Upper lobe of right lung (tissue), 1 donor: ENCODE data around the gene TSHR. TPM values are rescaled to one million over a fixed set of nuclear protein-coding genes. Genes with fewer than 3 reads are reported as not detected.

Experiments
- ATAC-seq: fragments of 200-7000 bp; cut with Tn5 transposase; one replicate; pipeline ENCODE4 v1.9.1; 2020; ENCODE audit warnings: mild to moderate bottlenecking, moderate library complexity
- DNase-seq: peaks from one replicate; pipeline ENCODE4 v3.0.0-alpha.2; 2020
- H3K27ac ChIP-seq: fragments of 200-600 bp; one replicate; pipeline ENCODE4 v1.8.0; 2022
- H3K27me3 ChIP-seq: fragments of 200-600 bp; one replicate; pipeline ENCODE4 v1.8.0; 2022; ENCODE audit warnings: mild to moderate bottlenecking
- H3K36me3 ChIP-seq: fragments of 200-600 bp; one replicate; pipeline ENCODE4 v1.8.0; 2022
- H3K4me1 ChIP-seq: fragments of 200-600 bp; one replicate; pipeline ENCODE4 v1.8.0; 2022
- H3K4me3 ChIP-seq: fragments of 200-600 bp; one replicate; pipeline ENCODE4 v1.8.0; 2022; ENCODE audit warnings: mild to moderate bottlenecking
- H3K9me3 ChIP-seq: fragments of 200-600 bp; one replicate; pipeline ENCODE4 v1.8.0; 2022
- CTCF ChIP-seq: fragments of 200-600 bp; IDR thresholded peaks from one replicate; pipeline ENCODE4 v1.8.0; 2022; ENCODE audit warnings: antibody characterized with exemption
- intact Hi-C: fragments of 100-400 bp; cut with DNase I; formaldehyde crosslinking; loops from one replicate; pipeline ENCODE4 v1.11.0; 2022
- total RNA-seq: library from RNA; stranded (reverse); fragmentation: NEBNext Ultra II Directional; extraction: Animal tissue kit (Norgen Biotek cat#: 25700); gene quantifications from one replicate; pipeline ENCODE4 v1.2.1, GENCODE V29; 2021
- donor health status: DM: no; HTN: yes; CAD: no; lungs with severe emphysema.

TSHR gene
- total RNA-seq, 1 donor from 2014 or later = not detected

DNA sequence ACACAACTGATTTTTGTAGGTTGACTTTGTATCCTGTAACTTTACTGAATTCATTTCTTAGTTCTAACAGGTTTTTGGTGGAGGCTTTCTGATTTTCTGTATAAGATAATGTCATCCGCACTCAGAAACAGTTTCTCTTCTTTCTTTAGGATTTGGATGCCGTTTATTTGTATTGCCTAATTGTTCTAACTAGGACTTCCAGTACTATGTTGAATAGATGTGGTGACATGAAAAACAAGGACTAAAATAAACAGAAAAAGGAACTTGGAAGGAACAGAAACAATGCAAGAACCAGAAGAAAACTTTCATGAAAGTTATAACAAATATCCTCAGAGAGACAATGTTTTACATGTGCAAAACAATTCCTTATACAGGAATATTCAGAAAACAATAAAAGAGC, 165.1 kb downstream of the TSHR start:
- H3K4me1 ChIP-seq = no peaks in the 10 kb centered on the region
- ATAC-seq = no peak
- no peaks in the 10 kb centered on the region for H3K36me3 ChIP-seq
- DNase-seq = no peak
- no peak overlapping the region for H3K4me3 ChIP-seq
- H3K9me3 ChIP-seq = no peaks in the 10 kb centered on the region
- no peaks in the 10 kb centered on the region for H3K27me3 ChIP-seq
- intact Hi-C loops = no loop called here
- no peak for TF ChIP-seq CTCF
- no peak overlapping the region for H3K27ac ChIP-seq

GRCh38 chr14:81122326-81122725, 166.9 kb downstream of the TSHR start:
- Histone ChIP-seq H3K27me3 (no peaks in the 10 kb centered on the region), H3K4me3 (no peak overlapping the region), H3K4me1 (no peaks in the 10 kb centered on the region), H3K9me3 (no peaks in the 10 kb centered on the region), H3K27ac (no peak overlapping the region), H3K36me3 (no peaks in the 10 kb centered on the region)
- intact Hi-C loops = no loop called here
- ATAC-seq = no peak
- no peak for DNase-seq
- no peak for TF ChIP-seq CTCF

DNA sequence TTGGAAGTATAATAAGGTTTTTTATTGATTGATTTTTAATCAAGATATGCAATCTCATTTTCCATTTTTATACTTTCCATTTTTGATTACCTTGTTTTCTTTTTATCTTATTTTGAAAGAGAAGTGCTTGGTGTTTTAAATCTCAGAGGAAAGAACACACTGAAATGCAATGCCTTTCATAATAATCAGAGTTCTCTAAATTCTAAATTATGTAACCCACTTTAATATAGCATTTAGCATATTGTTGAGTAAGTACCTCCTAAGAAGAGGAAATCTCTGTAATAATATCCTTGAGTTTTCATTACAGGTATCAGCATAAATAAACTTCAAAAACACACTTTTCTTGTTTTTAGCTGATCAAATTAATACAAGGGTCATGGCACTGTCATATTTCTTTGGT, 168.4 kb downstream of the TSHR start:
- no peak for ATAC-seq
- no peaks in the 10 kb centered on the region for H3K36me3 ChIP-seq

DNA sequence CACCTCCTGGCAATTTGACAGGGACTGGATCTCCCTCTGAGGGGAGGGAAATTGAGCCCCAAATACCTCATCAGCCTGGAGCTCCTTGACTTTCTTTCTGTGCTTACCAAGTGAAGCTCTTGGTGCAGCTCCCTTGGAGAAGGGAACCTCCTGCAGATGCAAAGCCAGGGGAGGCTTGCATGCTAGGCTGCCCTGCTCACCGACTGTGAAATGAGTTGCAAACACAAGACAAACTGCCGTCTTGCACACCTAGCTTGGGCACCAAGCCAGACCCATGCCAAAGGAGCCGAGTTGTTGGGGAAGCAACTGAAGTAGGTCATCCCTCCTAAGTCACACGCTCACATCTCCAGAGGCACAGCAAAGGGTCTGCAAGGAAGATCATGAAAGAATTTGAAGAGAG, 170.1 kb downstream of the TSHR start:
- TF ChIP-seq CTCF = no peak
- no peak for ATAC-seq
- H3K9me3 ChIP-seq = no peaks in the 10 kb centered on the region
- H3K27me3 ChIP-seq = no peaks in the 10 kb centered on the region
- no peaks in the 10 kb centered on the region for H3K4me1 ChIP-seq
- H3K36me3 ChIP-seq = no peaks in the 10 kb centered on the region
- H3K4me3 ChIP-seq = no peak overlapping the region
- DNase-seq = no peak
- intact Hi-C loops = no loop called here
- no peak overlapping the region for H3K27ac ChIP-seq

More for the DNA sequence above, 168.4 kb downstream of the TSHR start:
- no peak for TF ChIP-seq CTCF
- Histone ChIP-seq H3K27me3 (no peaks in the 10 kb centered on the region), H3K4me3 (no peak overlapping the region), H3K4me1 (no peaks in the 10 kb centered on the region), H3K27ac (no peak overlapping the region), H3K9me3 (no peaks in the 10 kb centered on the region)
- DNase-seq = no peak
- intact Hi-C loops = no loop called here

GRCh38 chr14:81127785-81128184, 172.4 kb downstream of the TSHR start:
- Histone ChIP-seq H3K9me3 (no peaks in the 10 kb centered on the region), H3K4me1 (no peaks in the 10 kb centered on the region), H3K4me3 (no peak overlapping the region), H3K27ac (no peak overlapping the region), H3K36me3 (no peaks in the 10 kb centered on the region), H3K27me3 (no peaks in the 10 kb centered on the region)
- intact Hi-C loops = no loop called here
- no peak for TF ChIP-seq CTCF
- DNase-seq (no peak), ATAC-seq (no peak)

- TF ChIP-seq CTCF = no peak
- no peaks in the 10 kb centered on the region for H3K9me3 ChIP-seq
- H3K27ac ChIP-seq = no peak overlapping the region
- no peak for DNase-seq
- no peaks in the 10 kb centered on the region for H3K36me3 ChIP-seq
- no peak for ATAC-seq
- H3K4me1 ChIP-seq = no peaks in the 10 kb centered on the region
- intact Hi-C loops = no loop called here
- H3K27me3 ChIP-seq = no peaks in the 10 kb centered on the region
- no peak overlapping the region for H3K4me3 ChIP-seq
These were observed 173.8 kb downstream of the TSHR start for GRCh38 chr14:81129242-81129641.
